HepG2 (cell line): ENCODE results near the gene PRDM12.

Experiments used
- EP300 ChIP-seq, 3 experiments: sonication (generic) in 1 of 3; formaldehyde crosslinking in 1 of 3; IDR thresholded peaks; 2 replicates each; pipeline versions ENCODE4 v1.5.1 to v1.6.1; 2011 to 2020; ENCODE audit warnings: low read depth in 2 of 3, low read length in 2 of 3, borderline replicate concordance in 1 of 3, improper control_type of control experiment in 1 of 3, mild to moderate bottlenecking in 1 of 3, missing genetic modification reagents in 1 of 3, moderate library complexity in 1 of 3
- EZH2 ChIP-seq: conservative IDR thresholded peaks from 2 replicates; pipeline ENCODE4 v1.6.1; 2012; ENCODE audit warnings: mild to moderate bottlenecking, low read depth, low read length, moderate library complexity
- GABPB1 ChIP-seq: IDR thresholded peaks from 2 replicates; pipeline ENCODE4 v1.6.1; 2016; ENCODE audit warnings: mild to moderate bottlenecking, missing genetic modification reagents, moderate library complexity, missing compliant biosample characterization
- HCFC1 ChIP-seq: fragments of 150-350 bp; IDR thresholded peaks from 2 replicates; pipeline ENCODE4 v1.6.1; 2014; ENCODE audit warnings: low read depth, low read length
- KLF9 ChIP-seq: IDR thresholded peaks from 2 replicates; pipeline ENCODE4 v1.6.1; 2016; ENCODE audit warnings: low read depth
- NCOA2 ChIP-seq: sonication (generic); formaldehyde crosslinking; IDR thresholded peaks from 2 replicates; pipeline ENCODE4 v1.8.0; 2022; ENCODE audit warnings: inconsistent platforms
- NCOR1 ChIP-seq: fragments of 200-600 bp; sonication (generic); IDR thresholded peaks from 2 replicates; pipeline ENCODE4 v1.7.0; 2017; ENCODE audit warnings: antibody characterized with exemption, low read length, borderline replicate concordance
- POLR2AphosphoS2 ChIP-seq: IDR thresholded peaks from 2 replicates; pipeline ENCODE4 v1.6.1; 2011; ENCODE audit warnings: low read depth, low read length, improper control_type of control experiment
- YEATS4 ChIP-seq: sonication (generic); formaldehyde crosslinking; IDR thresholded peaks from 2 replicates; pipeline ENCODE4 v1.4.0; 2020; ENCODE audit warnings: missing genetic modification reagents, borderline replicate concordance
- ZNF274 ChIP-seq: sonication (generic); formaldehyde crosslinking; IDR thresholded peaks from 2 replicates; pipeline ENCODE4 v1.5.1; 2020; ENCODE audit warnings: mild to moderate bottlenecking, missing genetic modification reagents
- TF ChIP-seq, protein P1 (sequence below): sonication (generic); formaldehyde crosslinking; IDR thresholded peaks from 2 replicates; pipeline ENCODE4 v1.5.0; 2020; ENCODE audit warnings: mild to moderate bottlenecking, missing genetic modification reagents, moderate library complexity
- TF ChIP-seq, protein P2 (sequence below): sonication (generic); formaldehyde crosslinking; IDR thresholded peaks from 2 replicates; pipeline ENCODE4 v1.5.0; 2020; ENCODE audit warnings: missing genetic modification reagents
- TF ChIP-seq, protein P3 (sequence below): IDR thresholded peaks from 2 replicates; pipeline ENCODE4 v1.6.1; 2016; ENCODE audit warnings: low read depth, borderline replicate concordance

DNA sequence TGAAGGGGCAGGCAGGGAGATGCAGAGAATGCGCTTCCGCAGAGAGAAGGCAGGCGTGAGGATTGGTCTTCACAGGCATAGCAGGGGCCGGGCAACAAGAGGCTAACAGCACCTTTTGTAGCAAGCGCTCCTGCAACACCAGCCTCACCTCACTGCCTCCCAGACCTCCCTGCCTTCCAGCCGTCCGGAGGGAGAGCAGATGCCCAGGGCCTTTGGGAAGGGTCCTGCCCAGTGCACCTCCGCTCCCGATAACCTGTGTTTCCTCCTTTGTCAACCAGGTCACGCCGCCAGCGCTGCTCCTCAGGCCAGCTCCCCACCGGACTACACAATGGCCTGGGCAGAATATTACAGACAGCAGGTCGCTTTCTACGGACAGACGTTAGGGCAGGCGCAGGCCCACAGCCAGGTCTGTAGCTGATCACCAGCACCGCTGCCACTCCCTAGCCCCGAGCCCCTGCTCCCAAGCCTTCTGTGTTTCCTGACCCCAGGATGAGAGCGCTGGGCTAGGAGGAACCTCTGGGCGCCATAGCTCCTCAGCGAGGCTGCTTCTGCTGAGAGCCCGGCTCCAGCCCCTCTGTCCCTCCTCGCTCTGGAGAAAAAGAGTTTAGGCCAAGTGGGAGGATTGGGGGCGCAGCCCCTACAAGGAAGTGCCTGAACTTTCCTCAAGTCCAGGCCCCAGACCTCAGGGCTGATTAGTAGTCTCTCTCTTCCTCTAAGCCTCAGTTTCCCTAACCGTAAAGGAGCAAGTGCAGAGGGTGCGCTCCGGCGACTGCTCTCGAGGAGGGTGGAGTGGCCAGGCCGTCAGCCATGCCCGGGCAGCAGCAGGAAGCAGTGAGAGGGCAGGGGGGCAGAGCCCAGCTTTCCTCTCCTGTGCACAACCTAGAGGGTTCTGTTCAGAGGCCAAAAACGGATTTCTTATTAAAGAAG is 28.4 kb upstream of the PRDM12 start:
- TF ChIP-seq POLR2AphosphoS2 (no peak), GABPB1 (CRISPR knock-in tag) (no peak), HCFC1 (no peak), EP300 (IDR thresholded peaks at IDR 0.05; ENCODE audit: low read depth in 2 of 2, low read length in 2 of 2) (no peak), EP300 (CRISPR knock-in tag; IDR thresholded peaks at IDR 0.05; ENCODE audit: borderline replicate concordance) (no peak), YEATS4 (CRISPR knock-in tag) (no peak), NCOR1 (no peak), NCOA2 (CRISPR knock-in tag) (no peak), ZNF274 (no peak), KLF9 (CRISPR knock-in tag) (no peak), EZH2 (no peak)
- TF ChIP-seq, protein P1, sequence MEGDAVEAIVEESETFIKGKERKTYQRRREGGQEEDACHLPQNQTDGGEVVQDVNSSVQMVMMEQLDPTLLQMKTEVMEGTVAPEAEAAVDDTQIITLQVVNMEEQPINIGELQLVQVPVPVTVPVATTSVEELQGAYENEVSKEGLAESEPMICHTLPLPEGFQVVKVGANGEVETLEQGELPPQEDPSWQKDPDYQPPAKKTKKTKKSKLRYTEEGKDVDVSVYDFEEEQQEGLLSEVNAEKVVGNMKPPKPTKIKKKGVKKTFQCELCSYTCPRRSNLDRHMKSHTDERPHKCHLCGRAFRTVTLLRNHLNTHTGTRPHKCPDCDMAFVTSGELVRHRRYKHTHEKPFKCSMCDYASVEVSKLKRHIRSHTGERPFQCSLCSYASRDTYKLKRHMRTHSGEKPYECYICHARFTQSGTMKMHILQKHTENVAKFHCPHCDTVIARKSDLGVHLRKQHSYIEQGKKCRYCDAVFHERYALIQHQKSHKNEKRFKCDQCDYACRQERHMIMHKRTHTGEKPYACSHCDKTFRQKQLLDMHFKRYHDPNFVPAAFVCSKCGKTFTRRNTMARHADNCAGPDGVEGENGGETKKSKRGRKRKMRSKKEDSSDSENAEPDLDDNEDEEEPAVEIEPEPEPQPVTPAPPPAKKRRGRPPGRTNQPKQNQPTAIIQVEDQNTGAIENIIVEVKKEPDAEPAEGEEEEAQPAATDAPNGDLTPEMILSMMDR (CRISPR knock-in tag), result no peak
- TF ChIP-seq, protein P2, sequence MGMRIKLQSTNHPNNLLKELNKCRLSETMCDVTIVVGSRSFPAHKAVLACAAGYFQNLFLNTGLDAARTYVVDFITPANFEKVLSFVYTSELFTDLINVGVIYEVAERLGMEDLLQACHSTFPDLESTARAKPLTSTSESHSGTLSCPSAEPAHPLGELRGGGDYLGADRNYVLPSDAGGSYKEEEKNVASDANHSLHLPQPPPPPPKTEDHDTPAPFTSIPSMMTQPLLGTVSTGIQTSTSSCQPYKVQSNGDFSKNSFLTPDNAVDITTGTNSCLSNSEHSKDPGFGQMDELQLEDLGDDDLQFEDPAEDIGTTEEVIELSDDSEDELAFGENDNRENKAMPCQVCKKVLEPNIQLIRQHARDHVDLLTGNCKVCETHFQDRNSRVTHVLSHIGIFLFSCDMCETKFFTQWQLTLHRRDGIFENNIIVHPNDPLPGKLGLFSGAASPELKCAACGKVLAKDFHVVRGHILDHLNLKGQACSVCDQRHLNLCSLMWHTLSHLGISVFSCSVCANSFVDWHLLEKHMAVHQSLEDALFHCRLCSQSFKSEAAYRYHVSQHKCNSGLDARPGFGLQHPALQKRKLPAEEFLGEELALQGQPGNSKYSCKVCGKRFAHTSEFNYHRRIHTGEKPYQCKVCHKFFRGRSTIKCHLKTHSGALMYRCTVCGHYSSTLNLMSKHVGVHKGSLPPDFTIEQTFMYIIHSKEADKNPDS, result no peak
- TF ChIP-seq, protein P3, sequence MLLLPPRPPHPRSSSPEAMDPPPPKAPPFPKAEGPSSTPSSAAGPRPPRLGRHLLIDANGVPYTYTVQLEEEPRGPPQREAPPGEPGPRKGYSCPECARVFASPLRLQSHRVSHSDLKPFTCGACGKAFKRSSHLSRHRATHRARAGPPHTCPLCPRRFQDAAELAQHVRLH (CRISPR knock-in tag), result no peak
